SK-N-SH (cell line): Measurements from ENCODE around the gene IGSF1. TPM values are rescaled to one million over a fixed set of nuclear protein-coding genes. Genes with fewer than 3 reads are reported as not detected.

Source experiments
- CTCF ChIA-PET: fragments of 300-600, 350-600 bp; formaldehyde crosslinking; extraction: SDS; loops from one replicate; lab custom pipeline; 2021; lab: Yijun Ruan, JAX
- POLR2A ChIA-PET: fragments of 350-600 bp; sonication (Branson Sonifier 250); formaldehyde crosslinking; extraction: SDS; loops from one replicate; lab custom pipeline; 2020; ENCODE audit warnings: antibody characterized with exemption, inconsistent platforms; lab: Yijun Ruan, JAX
- DNase-seq: peaks from one replicate; pipeline ENCODE4 v3.0.0; 2012
- H2AFZ ChIP-seq: fragments of 200-600 bp; sonication (generic); 2 replicates; pipeline ENCODE4 v1.8.1; 2016; ENCODE audit warnings: antibody characterized with exemption, mild to moderate bottlenecking, low read depth
- H3F3A ChIP-seq: fragments of 200-600 bp; sonication (generic); replicated peaks from 2 replicates; pipeline ENCODE3; 2016; ENCODE audit warnings: antibody characterized with exemption, mild to moderate bottlenecking; ENCODE audit not compliant: insufficient read depth
- H3K27ac ChIP-seq, 2 experiments: fragments of 200-500 bp in 1 of 2; fragments of 200-600 bp in 1 of 2; sonication (Bioruptor generic) in 1 of 2; sonication (generic), shearing (Covaris generic) in 1 of 2; 2 replicates each; pipeline versions ENCODE4 v1.5.1 to v1.6.1; 2014 to 2016; ENCODE audit warnings: low read depth in 2 of 2, inconsistent platforms in 1 of 2, low read length in 1 of 2, mild to moderate bottlenecking in 1 of 2, mixed read lengths in 1 of 2
- H3K27me3 ChIP-seq: fragments of 200-600 bp; sonication (generic), shearing (Covaris generic); 2 replicates; pipeline ENCODE4 v1.6.1; 2016; ENCODE audit warnings: mixed run types; ENCODE audit not compliant: insufficient read depth
- H3K36me3 ChIP-seq, 2 experiments: fragments of 200-500 bp in 1 of 2; fragments of 200-600 bp in 1 of 2; sonication (Bioruptor generic) in 1 of 2; sonication (generic) in 1 of 2; replicated peaks in 1 of 2; 2 replicates each; pipeline versions ENCODE3 to v1.5.1; 2014 to 2016; ENCODE audit warnings: low read length in 1 of 2, mild to moderate bottlenecking in 1 of 2; ENCODE audit not compliant: insufficient read depth in 2 of 2, control insufficient read depth in 1 of 2
- H3K4me1 ChIP-seq, 2 experiments: fragments of 200-500 bp in 1 of 2; fragments of 200-600 bp in 1 of 2; sonication (Bioruptor generic) in 1 of 2; sonication (generic), shearing (Covaris generic) in 1 of 2; 2 replicates each; pipeline versions ENCODE4 v1.5.1 to v1.6.1; 2014 to 2016; ENCODE audit warnings: low read depth in 1 of 2, low read length in 1 of 2, mixed run types in 1 of 2; ENCODE audit not compliant: insufficient read depth in 2 of 2, control insufficient read depth in 1 of 2
- H3K4me2 ChIP-seq: fragments of 200-600 bp; sonication (generic), shearing (Covaris generic); 2 replicates; pipeline ENCODE4 v1.6.1; 2017; ENCODE audit warnings: mixed run types
- H3K4me3 ChIP-seq, 2 experiments: fragments of 200-500 bp in 1 of 2; fragments of 200-600 bp in 1 of 2; sonication (Bioruptor generic) in 1 of 2; sonication (generic), shearing (Covaris generic) in 1 of 2; 2 replicates each; pipeline versions ENCODE4 v1.5.1 to v1.8.1; 2014 to 2016; ENCODE audit warnings: low read depth in 2 of 2, inconsistent platforms in 1 of 2, low read length in 1 of 2, mild to moderate bottlenecking in 1 of 2, mixed read lengths in 1 of 2, moderate library complexity in 1 of 2
- H3K79me2 ChIP-seq: fragments of 200-600 bp; sonication (generic); 2 replicates; pipeline ENCODE4 v1.8.1; 2017; ENCODE audit warnings: mild to moderate bottlenecking; ENCODE audit not compliant: insufficient read depth
- H3K9ac ChIP-seq: fragments of 200-600 bp; sonication (generic); 2 replicates; pipeline ENCODE4 v1.6.1; 2017; ENCODE audit warnings: mixed run types
- H3K9me2 ChIP-seq: fragments of 200-600 bp; sonication (generic); 2 replicates; pipeline ENCODE4 v1.6.1; 2017; ENCODE audit warnings: mixed run types
- H3K9me3 ChIP-seq: fragments of 200-600 bp; sonication (generic); 2 replicates; pipeline ENCODE4 v1.6.1; 2017; ENCODE audit warnings: mixed run types, mild to moderate bottlenecking, moderate library complexity
- H4K20me1 ChIP-seq: fragments of 200-600 bp; sonication (generic); 2 replicates; pipeline ENCODE4 v1.6.1; 2017; ENCODE audit warnings: mild to moderate bottlenecking, mixed run types; ENCODE audit not compliant: insufficient read depth
- EP300 ChIP-seq, 2 experiments: IDR thresholded peaks; 2 replicates each; pipeline versions ENCODE4 v1.4.0 to v1.6.1; 2012; ENCODE audit warnings: borderline replicate concordance in 1 of 2, low read depth in 1 of 2, low read length in 1 of 2
- FOSL2 ChIP-seq: IDR thresholded peaks from 2 replicates; pipeline ENCODE4 v1.4.0; 2012; ENCODE audit warnings: low read depth, mild to moderate bottlenecking, moderate library complexity, borderline replicate concordance
- FOXJ3 ChIP-seq: sonication (generic); formaldehyde crosslinking; IDR thresholded peaks from 2 replicates; pipeline ENCODE4 v1.5.1; 2020; ENCODE audit warnings: mild to moderate bottlenecking, missing genetic modification reagents
- GABPA ChIP-seq: IDR thresholded peaks from 2 replicates; pipeline ENCODE4 v1.4.0; 2012; ENCODE audit warnings: low read depth, mild to moderate bottlenecking
- NFIC ChIP-seq: IDR thresholded peaks from 2 replicates; pipeline ENCODE4 v1.4.0; 2012; ENCODE audit warnings: borderline replicate concordance
- RAD21 ChIP-seq: IDR thresholded peaks from 2 replicates; pipeline ENCODE4 v1.6.1; 2012; ENCODE audit warnings: mild to moderate bottlenecking, low read length
- RCOR1 ChIP-seq: fragments of 150-350 bp; IDR thresholded peaks from 2 replicates; pipeline ENCODE4 v1.6.1; 2017; ENCODE audit warnings: antibody characterized with exemption, low read length
- RFX5 ChIP-seq: IDR thresholded peaks from 2 replicates; pipeline ENCODE4 v1.6.1; 2012; ENCODE audit warnings: mild to moderate bottlenecking, improper control_type of control experiment, low read length
- RXRA ChIP-seq: IDR thresholded peaks from 2 replicates; pipeline ENCODE4 v1.4.0; 2012; ENCODE audit warnings: low read depth, mild to moderate bottlenecking, borderline replicate concordance
- SIN3A ChIP-seq: IDR thresholded peaks from 2 replicates; pipeline ENCODE4 v1.6.1; 2012; ENCODE audit warnings: low read depth, mild to moderate bottlenecking, low read length, moderate library complexity, borderline replicate concordance
- SMC3 ChIP-seq: IDR thresholded peaks from 2 replicates; pipeline ENCODE4 v1.6.1; 2012; ENCODE audit warnings: low read depth, low read length, improper control_type of control experiment
- TAF1 ChIP-seq: IDR thresholded peaks from 2 replicates; pipeline ENCODE4 v1.6.1; 2012; ENCODE audit warnings: low read depth, mild to moderate bottlenecking, low read length, moderate library complexity, borderline replicate concordance
- TCF12 ChIP-seq: IDR thresholded peaks from 2 replicates; pipeline ENCODE4 v1.4.0; 2012
- TEAD4 ChIP-seq: IDR thresholded peaks from 2 replicates; pipeline ENCODE4 v1.4.0; 2012; ENCODE audit warnings: mild to moderate bottlenecking, borderline replicate concordance; ENCODE audit not compliant: insufficient read depth
- WGBS: methylation state at CpG from one replicate; pipeline ENCODE4 v1.1.6; 2017; ENCODE audit warnings: low lambda C conversion rate; 5-methylcytosine and 5-hydroxymethylcytosine counted together
- polyA plus RNA-seq, 3 experiments: library from polyadenylated mRNA; depleted of rRNA; stranded (reverse); fragments of >200 nt; gene quantifications; 2 replicates each; pipeline ENCODE4 v1.2.3, GENCODE V29; 2012
- TF ChIP-seq, protein P1 (sequence below): IDR thresholded peaks from 2 replicates; pipeline ENCODE4; 2012
- TF ChIP-seq, protein P2 (sequence below): fragments of 150-350 bp; IDR thresholded peaks from 2 replicates; pipeline ENCODE4 v1.6.1; 2017; ENCODE audit warnings: antibody characterized with exemption, low read length, low read depth, borderline replicate concordance
- TF ChIP-seq, protein P3 (sequence below): IDR thresholded peaks from 2 replicates; pipeline ENCODE4 v1.4.0; 2012; ENCODE audit warnings: low read depth
- TF ChIP-seq, protein P4 (sequence below): fragments of 200-600 bp; sonication (generic); IDR thresholded peaks from 2 replicates; pipeline ENCODE4 v1.6.1; 2017; ENCODE audit warnings: antibody characterized with exemption, mild to moderate bottlenecking, moderate library complexity
- TF ChIP-seq, protein P5 (sequence below): IDR thresholded peaks from 2 replicates; pipeline ENCODE4 v1.4.0; 2012; ENCODE audit warnings: low read depth, borderline replicate concordance

IGSF1 gene
- polyA plus RNA-seq, 1 of the 3 experiments (the other 2 are of a cell fraction): 0.92 TPM

DNA sequence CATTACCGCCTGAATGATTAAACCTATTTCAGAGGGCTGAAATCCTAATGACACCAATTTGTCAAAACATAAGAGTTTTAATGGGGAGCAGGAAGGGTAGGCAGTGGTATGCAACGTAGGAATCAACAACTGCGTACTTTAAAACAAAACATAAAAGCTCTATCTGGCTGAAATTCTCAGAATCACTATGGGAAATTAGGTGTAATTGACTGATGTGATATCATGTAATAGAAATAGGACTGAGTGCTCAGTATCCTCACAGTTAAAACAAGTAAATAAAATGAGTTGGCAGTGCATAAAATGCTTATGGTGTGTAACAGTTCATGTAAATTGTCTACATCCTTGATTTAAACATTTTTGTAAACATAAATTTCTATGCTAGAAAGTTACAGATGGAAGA, 13.6 kb upstream of the IGSF1 start:
- no peak overlapping the region for H3K27ac ChIP-seq
- no peaks in the 10 kb centered on the region for H3K9me2 ChIP-seq
- no peak overlapping the region for H3K9ac ChIP-seq
- no peak overlapping the region for H3K4me2 ChIP-seq
- TF ChIP-seq RAD21: no peak
- no peak for TF ChIP-seq TAF1
- TF ChIP-seq RXRA: no peak
- TF ChIP-seq, protein P1, sequence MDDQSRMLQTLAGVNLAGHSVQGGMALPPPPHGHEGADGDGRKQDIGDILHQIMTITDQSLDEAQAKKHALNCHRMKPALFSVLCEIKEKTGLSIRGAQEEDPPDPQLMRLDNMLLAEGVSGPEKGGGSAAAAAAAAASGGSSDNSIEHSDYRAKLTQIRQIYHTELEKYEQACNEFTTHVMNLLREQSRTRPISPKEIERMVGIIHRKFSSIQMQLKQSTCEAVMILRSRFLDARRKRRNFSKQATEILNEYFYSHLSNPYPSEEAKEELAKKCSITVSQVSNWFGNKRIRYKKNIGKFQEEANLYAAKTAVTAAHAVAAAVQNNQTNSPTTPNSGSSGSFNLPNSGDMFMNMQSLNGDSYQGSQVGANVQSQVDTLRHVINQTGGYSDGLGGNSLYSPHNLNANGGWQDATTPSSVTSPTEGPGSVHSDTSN: no peak
- no peak for TF ChIP-seq FOSL2
- TF ChIP-seq, protein P2, sequence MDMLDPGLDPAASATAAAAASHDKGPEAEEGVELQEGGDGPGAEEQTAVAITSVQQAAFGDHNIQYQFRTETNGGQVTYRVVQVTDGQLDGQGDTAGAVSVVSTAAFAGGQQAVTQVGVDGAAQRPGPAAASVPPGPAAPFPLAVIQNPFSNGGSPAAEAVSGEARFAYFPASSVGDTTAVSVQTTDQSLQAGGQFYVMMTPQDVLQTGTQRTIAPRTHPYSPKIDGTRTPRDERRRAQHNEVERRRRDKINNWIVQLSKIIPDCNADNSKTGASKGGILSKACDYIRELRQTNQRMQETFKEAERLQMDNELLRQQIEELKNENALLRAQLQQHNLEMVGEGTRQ: no peak
- TF ChIP-seq FOXJ3 (CRISPR knock-in tag): no peak
- TF ChIP-seq EP300 (IDR thresholded peaks at IDR 0.05; ENCODE audit: borderline replicate concordance in 1 of 2, low read depth in 1 of 2, low read length in 1 of 2): no peak
- TF ChIP-seq, protein P3, sequence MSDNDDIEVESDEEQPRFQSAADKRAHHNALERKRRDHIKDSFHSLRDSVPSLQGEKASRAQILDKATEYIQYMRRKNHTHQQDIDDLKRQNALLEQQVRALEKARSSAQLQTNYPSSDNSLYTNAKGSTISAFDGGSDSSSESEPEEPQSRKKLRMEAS: no peak
- TF ChIP-seq, protein P4, sequence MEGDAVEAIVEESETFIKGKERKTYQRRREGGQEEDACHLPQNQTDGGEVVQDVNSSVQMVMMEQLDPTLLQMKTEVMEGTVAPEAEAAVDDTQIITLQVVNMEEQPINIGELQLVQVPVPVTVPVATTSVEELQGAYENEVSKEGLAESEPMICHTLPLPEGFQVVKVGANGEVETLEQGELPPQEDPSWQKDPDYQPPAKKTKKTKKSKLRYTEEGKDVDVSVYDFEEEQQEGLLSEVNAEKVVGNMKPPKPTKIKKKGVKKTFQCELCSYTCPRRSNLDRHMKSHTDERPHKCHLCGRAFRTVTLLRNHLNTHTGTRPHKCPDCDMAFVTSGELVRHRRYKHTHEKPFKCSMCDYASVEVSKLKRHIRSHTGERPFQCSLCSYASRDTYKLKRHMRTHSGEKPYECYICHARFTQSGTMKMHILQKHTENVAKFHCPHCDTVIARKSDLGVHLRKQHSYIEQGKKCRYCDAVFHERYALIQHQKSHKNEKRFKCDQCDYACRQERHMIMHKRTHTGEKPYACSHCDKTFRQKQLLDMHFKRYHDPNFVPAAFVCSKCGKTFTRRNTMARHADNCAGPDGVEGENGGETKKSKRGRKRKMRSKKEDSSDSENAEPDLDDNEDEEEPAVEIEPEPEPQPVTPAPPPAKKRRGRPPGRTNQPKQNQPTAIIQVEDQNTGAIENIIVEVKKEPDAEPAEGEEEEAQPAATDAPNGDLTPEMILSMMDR: no peak
- TF ChIP-seq RFX5: no peak
- no peak for TF ChIP-seq RCOR1
- no peak for TF ChIP-seq GABPA
- no peak for TF ChIP-seq NFIC
- TF ChIP-seq, protein P5, sequence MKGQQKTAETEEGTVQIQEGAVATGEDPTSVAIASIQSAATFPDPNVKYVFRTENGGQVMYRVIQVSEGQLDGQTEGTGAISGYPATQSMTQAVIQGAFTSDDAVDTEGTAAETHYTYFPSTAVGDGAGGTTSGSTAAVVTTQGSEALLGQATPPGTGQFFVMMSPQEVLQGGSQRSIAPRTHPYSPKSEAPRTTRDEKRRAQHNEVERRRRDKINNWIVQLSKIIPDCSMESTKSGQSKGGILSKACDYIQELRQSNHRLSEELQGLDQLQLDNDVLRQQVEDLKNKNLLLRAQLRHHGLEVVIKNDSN: no peak
- no peak for TF ChIP-seq TEAD4
- TF ChIP-seq TCF12: no peak
- TF ChIP-seq SIN3A: no peak
- TF ChIP-seq SMC3: no peak
- H2AFZ ChIP-seq: no peak overlapping the region
- H3K79me2 ChIP-seq: no peaks in the 10 kb centered on the region
- H3K27me3 ChIP-seq: no peaks in the 10 kb centered on the region
- H3K4me1 ChIP-seq: no peaks in the 10 kb centered on the region
- H3F3A ChIP-seq: no peaks in the 10 kb centered on the region
- DNase-seq: no peak
- no peaks in the 10 kb centered on the region for H4K20me1 ChIP-seq
- H3K4me3 ChIP-seq: no peak overlapping the region
- no peaks in the 10 kb centered on the region for H3K36me3 ChIP-seq
- CTCF ChIA-PET: no interaction called here
- WGBS: 45% methylated on average over 3 of the region's 3 CpGs
- POLR2A ChIA-PET: no interaction called here
- no peaks in the 10 kb centered on the region for H3K9me3 ChIP-seq
